Stimulated activated memory B cell treated with anti-CD40 and anti-IgM and Interleukin-4, amounts not matched to agents 10 μg/mL and 1 μg/mL and 100 μg/mL, for 72 hours (primary cell): ENCODE measurements around the gene KCNC3.

Experiments
- ATAC-seq: fragments of 150-1000 bp; cut with Tn5 transposase; 2 replicates; pipeline ENCODE4 v1.10.0; 2021
- H3K27ac Mint-ChIP-seq: one replicate; pipeline ENCODE4 v1.8.0; 2022; ENCODE audit warnings: mild to moderate bottlenecking, mixed read lengths
- H3K27me3 Mint-ChIP-seq: one replicate; pipeline ENCODE4 v1.8.0; 2022; ENCODE audit warnings: mixed read lengths
- H3K36me3 Mint-ChIP-seq: one replicate; pipeline ENCODE4 v1.8.0; 2022; ENCODE audit warnings: mixed read lengths
- H3K4me1 Mint-ChIP-seq: one replicate; pipeline ENCODE4 v1.8.0; 2022; ENCODE audit warnings: mixed read lengths
- H3K4me3 Mint-ChIP-seq: one replicate; pipeline ENCODE4 v1.8.0; 2022; ENCODE audit warnings: mild to moderate bottlenecking, moderate library complexity, mixed read lengths
- H3K9me3 Mint-ChIP-seq: one replicate; pipeline ENCODE4 v1.8.0; 2022; ENCODE audit warnings: mixed read lengths

KCNC3 gene

DNA sequence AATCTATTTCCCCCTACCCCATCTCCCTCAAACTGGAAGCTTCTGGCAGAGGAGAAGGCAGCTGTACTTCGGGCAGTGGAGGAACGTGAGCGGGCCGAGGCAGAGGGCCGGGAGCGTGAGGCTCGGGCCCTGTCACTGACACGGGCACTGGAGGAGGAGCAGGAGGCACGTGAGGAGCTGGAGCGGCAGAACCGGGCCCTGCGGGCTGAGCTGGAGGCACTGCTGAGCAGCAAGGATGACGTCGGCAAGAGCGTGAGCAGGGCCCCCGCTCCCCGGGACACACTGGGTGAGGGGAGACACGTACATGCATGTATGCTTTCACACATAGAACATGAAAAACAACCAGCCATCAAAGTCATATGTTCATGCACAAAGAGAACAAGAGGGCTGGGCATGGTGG lies 42.7 kb downstream of the KCNC3 start:
- Mint-ChIP-seq H3K27ac (no peak overlapping the region), H3K36me3 (peaks cover 14% of the 10 kb centered on the region), H3K4me3 (no peak overlapping the region), H3K27me3 (peaks cover 56% of the 10 kb centered on the region), H3K9me3 (peaks cover 26% of the 10 kb centered on the region), H3K4me1 (no peaks in the 10 kb centered on the region)
- no peak for ATAC-seq

DNA sequence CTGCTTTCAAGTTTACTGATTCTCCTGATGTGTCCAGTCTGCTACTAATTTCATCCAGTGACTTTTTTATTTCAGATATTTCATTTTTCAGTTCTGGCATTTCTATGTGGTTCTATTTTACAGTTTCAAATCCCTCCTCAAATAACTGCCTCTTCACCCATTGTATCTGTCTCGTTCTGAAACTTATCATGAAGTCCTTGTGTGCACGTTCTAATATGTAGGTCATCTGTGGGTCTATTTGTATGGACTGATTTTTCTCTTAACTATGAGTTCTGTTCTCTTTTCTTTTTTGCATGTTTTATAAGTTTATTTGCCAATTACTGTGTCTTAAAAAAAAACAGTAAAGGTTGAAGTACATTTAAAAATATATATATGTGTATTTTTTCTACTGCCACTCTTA lies 43.3 kb downstream of the KCNC3 start:
- H3K36me3 Mint-ChIP-seq = peaks cover 14% of the 10 kb centered on the region
- no peak overlapping the region for H3K27ac Mint-ChIP-seq
- H3K4me1 Mint-ChIP-seq = no peaks in the 10 kb centered on the region
- H3K4me3 Mint-ChIP-seq = no peak overlapping the region
- H3K9me3 Mint-ChIP-seq = peaks cover 26% of the 10 kb centered on the region
- ATAC-seq = no peak
- H3K27me3 Mint-ChIP-seq = peaks cover 54% of the 10 kb centered on the region

DNA sequence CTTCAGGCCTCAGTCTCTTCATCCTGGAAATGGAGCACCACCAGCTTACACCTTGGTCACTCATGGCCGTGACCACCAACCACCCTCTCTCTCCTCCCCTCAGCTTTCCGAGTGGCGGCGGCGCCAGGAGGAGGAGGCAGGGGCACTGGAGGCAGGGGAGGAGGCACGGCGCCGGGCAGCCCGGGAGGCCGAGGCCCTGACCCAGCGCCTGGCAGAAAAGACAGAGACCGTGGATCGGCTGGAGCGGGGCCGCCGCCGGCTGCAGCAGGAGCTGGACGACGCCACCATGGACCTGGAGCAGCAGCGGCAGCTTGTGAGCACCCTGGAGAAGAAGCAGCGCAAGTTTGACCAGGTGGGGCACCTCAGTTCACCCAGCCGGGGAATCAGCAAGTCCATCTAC lies 47.7 kb downstream of the KCNC3 start:
- H3K9me3 Mint-ChIP-seq = peaks cover 12% of the 10 kb centered on the region
- no peak overlapping the region for H3K4me3 Mint-ChIP-seq
- no peak overlapping the region for H3K27ac Mint-ChIP-seq
- no peak for ATAC-seq
- H3K36me3 Mint-ChIP-seq = peaks cover 5% of the 10 kb centered on the region
- H3K4me1 Mint-ChIP-seq = no peaks in the 10 kb centered on the region
- peaks cover 43% of the 10 kb centered on the region for H3K27me3 Mint-ChIP-seq

- no peaks in the 10 kb centered on the region for H3K4me1 Mint-ChIP-seq
- no peak overlapping the region for H3K27ac Mint-ChIP-seq
- peaks cover 47% of the 10 kb centered on the region for H3K27me3 Mint-ChIP-seq
- peak; percentile 8 for ATAC-seq
- H3K9me3 Mint-ChIP-seq = peaks cover 7% of the 10 kb centered on the region
- peaks cover 5% of the 10 kb centered on the region for H3K36me3 Mint-ChIP-seq
- H3K4me3 Mint-ChIP-seq = no peak overlapping the region
These were observed 48.2 kb downstream of the KCNC3 start for GRCh38 chr19:50280983-50281382.

GRCh38 chr19:50280074-50280473 lies 49.1 kb downstream of the KCNC3 start:
- Mint-ChIP-seq H3K4me1 (no peaks in the 10 kb centered on the region), H3K4me3 (no peak overlapping the region), H3K27ac (no peak overlapping the region), H3K9me3 (peaks cover 3% of the 10 kb centered on the region), H3K36me3 (no peaks in the 10 kb centered on the region), H3K27me3 (peaks cover 47% of the 10 kb centered on the region)
- ATAC-seq = no peak

- ATAC-seq = no peak
- no peak overlapping the region for H3K27ac Mint-ChIP-seq
These were observed 51.1 kb downstream of the KCNC3 start for GRCh38 chr19:50277966-50278580.

GRCh38 chr19:50276370-50277063 lies 52.7 kb downstream of the KCNC3 start:
- Mint-ChIP-seq H3K4me3 (no peak overlapping the region), H3K4me1 (no peaks in the 10 kb centered on the region), H3K27me3 (peaks cover 58% of the 10 kb centered on the region), H3K36me3 (no peaks in the 10 kb centered on the region), H3K27ac (no peak overlapping the region), H3K9me3 (no peaks in the 10 kb centered on the region)
- no peak for ATAC-seq

More at GRCh38 chr19:50277966-50278580, 51.1 kb downstream of the KCNC3 start:
- no peaks in the 10 kb centered on the region for H3K4me1 Mint-ChIP-seq
- H3K36me3 Mint-ChIP-seq = no peaks in the 10 kb centered on the region
- no peaks in the 10 kb centered on the region for H3K9me3 Mint-ChIP-seq
- H3K27me3 Mint-ChIP-seq = peaks cover 46% of the 10 kb centered on the region
- no peak overlapping the region for H3K4me3 Mint-ChIP-seq

DNA sequence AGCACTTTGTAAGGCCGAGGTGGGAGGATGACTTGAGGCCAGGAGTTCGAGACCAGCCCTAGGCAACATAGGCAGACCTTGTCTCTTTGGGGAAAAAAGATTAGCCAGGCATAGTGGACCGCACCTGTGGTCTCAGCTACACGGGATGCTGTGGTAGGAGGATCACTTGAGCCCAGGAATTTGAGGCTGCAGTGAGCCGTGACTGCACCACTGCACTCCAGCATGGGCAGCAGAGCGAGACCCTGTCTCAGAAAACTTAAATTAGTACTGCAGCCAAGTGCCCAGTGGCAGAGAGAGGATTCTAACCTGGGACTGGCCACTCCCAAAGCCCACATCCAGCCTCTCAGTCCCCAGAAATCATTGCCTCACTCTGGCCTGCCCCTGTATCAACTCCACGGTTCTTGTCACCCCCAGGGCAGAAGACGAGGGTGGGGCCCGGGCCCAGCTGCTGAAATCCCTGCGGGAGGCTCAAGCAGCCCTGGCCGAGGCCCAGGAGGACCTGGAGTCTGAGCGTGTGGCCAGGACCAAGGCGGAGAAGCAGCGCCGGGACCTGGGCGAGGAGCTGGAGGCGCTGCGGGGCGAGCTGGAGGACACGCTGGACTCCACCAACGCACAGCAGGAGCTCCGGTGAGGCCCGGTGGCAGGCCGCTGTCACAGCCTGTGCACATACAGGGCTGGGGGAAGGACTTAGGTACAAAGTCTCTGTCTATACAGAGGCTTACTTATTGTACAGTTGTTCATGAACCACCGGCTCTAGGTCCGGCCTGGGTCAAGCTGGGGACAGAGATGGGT lies 53.4 kb downstream of the KCNC3 start:
- peaks cover 60% of the 10 kb centered on the region for H3K27me3 Mint-ChIP-seq
- H3K4me3 Mint-ChIP-seq = no peak overlapping the region
- no peak overlapping the region for H3K27ac Mint-ChIP-seq
- no peak for ATAC-seq
- no peaks in the 10 kb centered on the region for H3K4me1 Mint-ChIP-seq
- H3K9me3 Mint-ChIP-seq = no peaks in the 10 kb centered on the region
- no peaks in the 10 kb centered on the region for H3K36me3 Mint-ChIP-seq

- H3K27ac Mint-ChIP-seq = no peak overlapping the region
- no peaks in the 10 kb centered on the region for H3K4me1 Mint-ChIP-seq
- no peaks in the 10 kb centered on the region for H3K9me3 Mint-ChIP-seq
- H3K36me3 Mint-ChIP-seq = no peaks in the 10 kb centered on the region
- no peak overlapping the region for H3K4me3 Mint-ChIP-seq
- no peak for ATAC-seq
- H3K27me3 Mint-ChIP-seq = peaks cover 63% of the 10 kb centered on the region
These were observed 55.4 kb downstream of the KCNC3 start for GRCh38 chr19:50273821-50274220.

DNA sequence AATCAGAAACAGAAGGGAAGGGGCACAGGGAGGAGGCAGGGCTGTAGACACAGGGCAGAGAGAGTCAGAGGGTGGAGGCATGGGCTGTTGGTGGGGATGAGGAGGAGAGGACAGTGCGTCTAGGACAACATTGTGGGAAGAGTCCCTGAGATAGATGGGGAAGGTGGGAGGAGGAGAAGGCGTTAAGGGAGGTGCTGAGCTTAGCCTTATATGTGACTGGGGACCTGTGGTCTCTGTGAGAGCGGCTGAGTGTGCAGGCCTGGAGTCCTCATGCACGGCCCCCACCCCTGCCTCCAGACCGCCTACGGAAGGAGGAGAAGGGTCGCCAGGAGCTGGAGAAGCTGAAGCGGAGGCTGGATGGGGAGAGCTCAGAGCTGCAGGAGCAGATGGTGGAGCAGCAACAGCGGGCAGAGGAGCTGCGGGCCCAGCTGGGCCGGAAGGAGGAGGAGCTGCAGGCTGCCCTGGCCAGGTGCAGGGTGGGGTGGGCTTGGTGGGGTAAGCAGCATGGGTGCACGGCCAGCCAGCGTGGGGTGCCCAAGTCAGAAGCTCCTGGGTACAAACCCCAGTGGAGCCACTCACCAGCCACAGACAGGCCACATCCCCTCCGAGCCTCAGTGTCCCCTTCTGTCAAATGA lies 56.8 kb downstream of the KCNC3 start:
- ATAC-seq = peak; percentile 39
- Mint-ChIP-seq H3K27ac (no peak overlapping the region), H3K36me3 (no peaks in the 10 kb centered on the region), H3K4me1 (no peaks in the 10 kb centered on the region), H3K4me3 (no peak overlapping the region), H3K27me3 (peaks cover 65% of the 10 kb centered on the region), H3K9me3 (no peaks in the 10 kb centered on the region)

- Mint-ChIP-seq H3K4me3 (no peak overlapping the region), H3K27ac (no peak overlapping the region), H3K4me1 (no peaks in the 10 kb centered on the region), H3K27me3 (peaks cover 56% of the 10 kb centered on the region), H3K36me3 (no peaks in the 10 kb centered on the region), H3K9me3 (no peaks in the 10 kb centered on the region)
- ATAC-seq = no peak
These were observed 59.5 kb downstream of the KCNC3 start for GRCh38 chr19:50269653-50270052.

DNA sequence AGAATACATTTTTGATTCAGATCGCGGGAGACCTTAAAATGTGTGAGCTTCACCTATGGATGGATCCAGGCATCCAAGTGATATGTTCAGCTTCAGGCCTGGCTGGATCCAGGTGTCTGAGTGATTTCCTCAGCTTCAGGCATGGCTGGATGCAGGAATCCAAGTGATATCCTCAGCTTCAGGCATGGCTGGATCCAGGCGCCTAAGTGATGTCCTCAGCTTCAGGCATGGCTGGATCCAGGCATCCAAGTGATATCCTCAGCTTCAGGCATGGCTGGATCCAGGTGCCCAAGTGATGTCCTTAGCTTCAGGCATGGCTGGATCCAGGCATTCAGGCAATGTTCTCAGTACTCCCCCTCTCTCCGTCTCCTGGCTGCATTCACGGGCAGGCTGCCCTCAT lies 60.7 kb downstream of the KCNC3 start:
- no peak for ATAC-seq
- Mint-ChIP-seq H3K27me3 (peaks cover 56% of the 10 kb centered on the region), H3K4me3 (no peak overlapping the region), H3K27ac (no peak overlapping the region), H3K9me3 (no peaks in the 10 kb centered on the region), H3K36me3 (no peaks in the 10 kb centered on the region), H3K4me1 (no peaks in the 10 kb centered on the region)

GRCh38 chr19:50268041-50268440 lies 61.1 kb downstream of the KCNC3 start:
- no peak overlapping the region for H3K4me3 Mint-ChIP-seq
- no peaks in the 10 kb centered on the region for H3K9me3 Mint-ChIP-seq
- no peak overlapping the region for H3K27ac Mint-ChIP-seq
- peaks cover 61% of the 10 kb centered on the region for H3K27me3 Mint-ChIP-seq
- no peaks in the 10 kb centered on the region for H3K4me1 Mint-ChIP-seq
- ATAC-seq = no peak
- no peaks in the 10 kb centered on the region for H3K36me3 Mint-ChIP-seq

- Mint-ChIP-seq H3K4me3 (no peak overlapping the region), H3K4me1 (no peaks in the 10 kb centered on the region), H3K9me3 (no peaks in the 10 kb centered on the region), H3K36me3 (no peaks in the 10 kb centered on the region), H3K27me3 (peaks cover 63% of the 10 kb centered on the region), H3K27ac (no peak overlapping the region)
- ATAC-seq = peak; percentile 46
These were observed 62.3 kb downstream of the KCNC3 start for GRCh38 chr19:50266896-50267295.

GRCh38 chr19:50266041-50266440 lies 63.1 kb downstream of the KCNC3 start:
- H3K4me1 Mint-ChIP-seq = no peaks in the 10 kb centered on the region
- H3K27ac Mint-ChIP-seq = no peak overlapping the region
- H3K36me3 Mint-ChIP-seq = no peaks in the 10 kb centered on the region
- no peaks in the 10 kb centered on the region for H3K9me3 Mint-ChIP-seq
- peaks cover 61% of the 10 kb centered on the region for H3K27me3 Mint-ChIP-seq
- no peak for ATAC-seq
- H3K4me3 Mint-ChIP-seq = no peak overlapping the region
